H1 (cell line): ENCODE measurements around the gene SYT2. TPM values are rescaled to one million over a fixed set of nuclear protein-coding genes. Genes with fewer than 3 reads are reported as not detected.
"Not testable (repeated sequence)": the region's sequence is repeated elsewhere in the genome, so short reads cannot be mapped to it uniquely, and the experiment has no call there.

ENCODE experiments used
- CTCF ChIA-PET: fragments of 300-600 bp; sonication (Branson Sonifier 250); formaldehyde crosslinking; loops from one replicate; lab custom pipeline; 2021; ENCODE audit not compliant: partially characterized antibody; lab: Charles Lee
- POLR2A ChIA-PET: fragments of 300-600 bp; sonication (Branson Sonifier 250); formaldehyde crosslinking; loops from one replicate; lab custom pipeline; 2021; ENCODE audit warnings: inconsistent platforms; ENCODE audit not compliant: partially characterized antibody; lab: Charles Lee
- DNase-seq, 2 experiments: peaks; one replicate each; pipeline versions ENCODE4 v3.0.0 to v3.0.0-alpha.2; 2010 to 2022; ENCODE audit warnings: low spot score in 2 of 2, low read depth in 1 of 2, mixed read lengths in 1 of 2
- FAIRE-seq: peaks from 2 replicates; lab custom pipeline; 2011; peaks lifted over from hg19 to GRCh38; lab: Jason Lieb, UNC
- H2AFZ ChIP-seq: 2 replicates; pipeline ENCODE4 v1.8.1; 2012; ENCODE audit warnings: low read length, inconsistent platforms
- H2AK5ac ChIP-seq: 2 replicates; pipeline ENCODE4 v1.6.1; 2013; ENCODE audit warnings: low read depth, low read length
- H2BK120ac ChIP-seq: replicated peaks from 2 replicates; pipeline ENCODE3; 2013; ENCODE audit warnings: low read depth, low read length, inconsistent platforms
- H2BK12ac ChIP-seq: 2 replicates; pipeline ENCODE4 v1.6.1; 2013; ENCODE audit warnings: low read depth, low read length
- H2BK15ac ChIP-seq: 2 replicates; pipeline ENCODE4 v1.6.1; 2013; ENCODE audit warnings: low read length
- H2BK20ac ChIP-seq: 2 replicates; pipeline ENCODE4 v1.6.1; 2013; ENCODE audit warnings: low read length
- H2BK5ac ChIP-seq: 2 replicates; pipeline ENCODE4 v1.6.1; 2013; ENCODE audit warnings: low read depth, low read length
- H3K14ac ChIP-seq: 2 replicates; pipeline ENCODE4 v1.6.1; 2013; ENCODE audit warnings: inconsistent platforms; ENCODE audit not compliant: insufficient read length
- H3K18ac ChIP-seq: 2 replicates; pipeline ENCODE4 v1.6.1; 2013; ENCODE audit warnings: low read length; ENCODE audit errors: extremely low read depth
- H3K23ac ChIP-seq: 2 replicates; pipeline ENCODE4 v1.6.1; 2013; ENCODE audit warnings: inconsistent platforms; ENCODE audit not compliant: insufficient read length
- H3K23me2 ChIP-seq: 2 replicates; pipeline ENCODE4 v1.6.1; 2013; ENCODE audit warnings: low read depth, low read length
- H3K27ac ChIP-seq: 2 replicates; pipeline ENCODE4 v1.6.1; 2011; ENCODE audit warnings: low read depth, low read length, inconsistent platforms
- H3K27me3 ChIP-seq, 4 experiments: replicated peaks in 1 of 4; 1 replicate in 1 of 4; 2 replicates in 3 of 4; pipeline versions ENCODE4 v1.6.1 to v1.8.1; 2011 to 2013; ENCODE audit warnings: low read length in 3 of 4, mild to moderate bottlenecking in 3 of 4, inconsistent platforms in 2 of 4, mixed read lengths in 2 of 4, moderate library complexity in 1 of 4; ENCODE audit not compliant: control insufficient read depth in 3 of 4, insufficient read depth in 3 of 4; ENCODE audit errors: extremely low read depth in 1 of 4
- H3K36me3 ChIP-seq, 4 experiments: 2 replicates each; pipeline versions ENCODE4 v1.6.1 to v1.8.1; 2011 to 2013; ENCODE audit warnings: mild to moderate bottlenecking in 4 of 4, low read length in 3 of 4, moderate library complexity in 2 of 4, control low read depth in 1 of 4, inconsistent platforms in 1 of 4; ENCODE audit not compliant: insufficient read depth in 4 of 4, control insufficient read depth in 2 of 4
- H3K4ac ChIP-seq: replicated peaks from 2 replicates; pipeline ENCODE3; 2013; ENCODE audit warnings: low read length, low read depth, mixed read lengths, inconsistent platforms; ENCODE audit not compliant: insufficient read length
- H3K4me1 ChIP-seq, 4 experiments: replicated peaks in 1 of 4; 1 replicate in 1 of 4; 2 replicates in 3 of 4; pipeline versions ENCODE4 v1.6.1 to v1.8.1; 2011 to 2013; ENCODE audit warnings: low read length in 3 of 4, inconsistent platforms in 2 of 4, mixed read lengths in 1 of 4; ENCODE audit not compliant: insufficient read depth in 4 of 4, control insufficient read depth in 3 of 4
- H3K4me2 ChIP-seq, 2 experiments: 2 replicates each; pipeline versions ENCODE4 v1.6.1 to v1.8.1; 2011 to 2013; ENCODE audit warnings: low read depth in 2 of 2, low read length in 2 of 2, control low read depth in 1 of 2, inconsistent platforms in 1 of 2, mild to moderate bottlenecking in 1 of 2; ENCODE audit not compliant: insufficient read depth in 1 of 2
- H3K4me3 ChIP-seq, 4 experiments: fragments of 200-600, 300-600 bp in 1 of 4; sonication (generic), shearing (Covaris generic), sonication (Bioruptor Twin) in 1 of 4; 2 replicates each; pipeline versions ENCODE4 v1.5.1 to v1.8.1; 2011 to 2016; ENCODE audit warnings: low read length in 4 of 4, low read depth in 3 of 4, control low read depth in 2 of 4, inconsistent platforms in 2 of 4, mild to moderate bottlenecking in 2 of 4, mixed read lengths in 1 of 4, moderate library complexity in 1 of 4; ENCODE audit not compliant: insufficient read depth in 2 of 4; ENCODE audit errors: extremely low read depth in 1 of 4
- H3K56ac ChIP-seq: replicated peaks from 2 replicates; pipeline ENCODE3; 2013; ENCODE audit warnings: low read depth, mild to moderate bottlenecking, mixed read lengths, low read length, inconsistent platforms; ENCODE audit not compliant: insufficient read length
- H3K79me1 ChIP-seq: 2 replicates; pipeline ENCODE4 v1.6.1; 2013; ENCODE audit warnings: low read depth, low read length, control low read depth
- H3K79me2 ChIP-seq, 2 experiments: 2 replicates each; pipeline versions ENCODE4 v1.6.1 to v1.8.1; 2012 to 2013; ENCODE audit warnings: low read length in 2 of 2, mild to moderate bottlenecking in 2 of 2, inconsistent platforms in 1 of 2; ENCODE audit not compliant: insufficient read depth in 2 of 2, control insufficient read depth in 1 of 2
- H3K9ac ChIP-seq, 4 experiments: replicated peaks in 1 of 4; 1 replicate in 1 of 4; 2 replicates in 3 of 4; pipeline versions ENCODE4 v1.6.1 to v1.8.1; 2011 to 2013; ENCODE audit warnings: low read depth in 3 of 4, low read length in 3 of 4, control low read depth in 2 of 4, mild to moderate bottlenecking in 2 of 4, moderate library complexity in 2 of 4, inconsistent platforms in 1 of 4; ENCODE audit errors: extremely low read depth in 1 of 4
- H3K9me3 ChIP-seq, 2 experiments: 2 replicates each; pipeline versions ENCODE4 v1.6.1 to v1.8.1; 2012 to 2013; ENCODE audit warnings: mild to moderate bottlenecking in 2 of 2, moderate library complexity in 2 of 2, control low read depth in 1 of 2, inconsistent platforms in 1 of 2, low read depth in 1 of 2, low read length in 1 of 2, mixed read lengths in 1 of 2; ENCODE audit not compliant: insufficient read depth in 2 of 2
- H4K20me1 ChIP-seq, 2 experiments: replicated peaks in 1 of 2; 2 replicates each; pipeline versions ENCODE3 to v1.8.1; 2011 to 2013; ENCODE audit warnings: inconsistent platforms in 2 of 2, low read length in 2 of 2, mild to moderate bottlenecking in 1 of 2; ENCODE audit not compliant: insufficient read depth in 2 of 2, control insufficient read depth in 1 of 2
- H4K5ac ChIP-seq: 2 replicates; pipeline ENCODE4 v1.6.1; 2013; ENCODE audit warnings: low read length, low read depth, mixed read lengths, inconsistent platforms; ENCODE audit not compliant: insufficient read length
- H4K8ac ChIP-seq: 2 replicates; pipeline ENCODE4 v1.8.0; 2013; ENCODE audit warnings: mild to moderate bottlenecking, moderate library complexity, low read length, inconsistent platforms; ENCODE audit not compliant: insufficient read depth; ENCODE audit errors: extremely low read depth
- H4K91ac ChIP-seq: replicated peaks from 2 replicates; pipeline ENCODE3; 2013; ENCODE audit warnings: low read length, mixed read lengths, inconsistent platforms; ENCODE audit not compliant: insufficient read length
- ASH2L ChIP-seq: fragments of 200-600, 300-600 bp; sonication (generic); IDR thresholded peaks from one replicate; pipeline ENCODE4 v1.7.1; 2017; ENCODE audit warnings: low read length
- BACH1 ChIP-seq: IDR thresholded peaks from 2 replicates; pipeline ENCODE4 v1.6.1; 2012; ENCODE audit warnings: low read length, improper control_type of control experiment
- SRF ChIP-seq: IDR thresholded peaks from 2 replicates; pipeline ENCODE4 v1.6.1; 2011; ENCODE audit warnings: mild to moderate bottlenecking, low read depth, low read length, moderate library complexity
- TAF7 ChIP-seq: optimal IDR thresholded peaks from 2 replicates; pipeline ENCODE3; 2011; ENCODE audit warnings: low read depth, mild to moderate bottlenecking, inconsistent platforms, low read length, moderate library complexity, borderline replicate concordance
- WGBS, 2 experiments: shearing (Covaris generic) in 1 of 2; methylation state at CpG; one replicate each; pipeline versions ENCODE4 v1.1.6 to v1.1.7; 2013 to 2015; ENCODE audit warnings: low lambda C conversion rate in 2 of 2, mixed read lengths in 2 of 2, inconsistent platforms in 1 of 2, low coverage in 1 of 2, missing lambda C conversion rate in 1 of 2; ENCODE audit not compliant: insufficient replicate concordance in 2 of 2, insufficient coverage in 1 of 2, insufficient read length in 1 of 2; ENCODE audit errors: extremely low coverage in 1 of 2, missing lambda C conversion rate in 1 of 2; 5-methylcytosine and 5-hydroxymethylcytosine counted together
- polyA plus RNA-seq, 7 experiments: library from polyadenylated mRNA; depleted of rRNA in 3 of 7; stranded (reverse) in 5 of 7; unstranded in 2 of 7; fragments of >200 nt in 5 of 7; fragments of 200-250 nt in 2 of 7; gene quantifications; 1 replicate in 5 of 7; 2 replicates in 1 of 7; 4 replicates in 1 of 7; pipeline versions ENCODE4 v1.2.1 to v1.2.3, GENCODE V29; 2011 to 2013; ENCODE audit warnings: missing spikeins in 2 of 7, mixed read lengths in 2 of 7
- total RNA-seq: library from RNA; stranded (reverse); fragmentation: NEBNext Ultra II Directional; extraction: Animal tissue kit (Norgen Biotek cat#: 25700); gene quantifications from 2 replicates; pipeline ENCODE4 v1.2.1, GENCODE V29; 2021

Gene SYT2
- total and polyA plus RNA-seq, 2 of the 8 experiments (the other 6 are each of a cell fraction or from before 2014, with no cell fraction given), result 2.8 to 11.0 TPM

- TF ChIP-seq BACH1 (no peak), TAF7 (no peak), SRF (no peak), ASH2L (no peak)
These were observed 6.4 kb upstream of the SYT2 start (continued) for GRCh38 chr1:202716654-202717053.

- not testable (repeated sequence) for H3K14ac ChIP-seq, H3K79me2 ChIP-seq, H3K9me3 ChIP-seq, FAIRE-seq, H3K27ac ChIP-seq, H3K4me3 ChIP-seq, H2BK20ac ChIP-seq, H3K9ac ChIP-seq, H3K4ac ChIP-seq, H3K4me2 ChIP-seq, H2AFZ ChIP-seq, H3K36me3 ChIP-seq, H4K5ac ChIP-seq, H3K23ac ChIP-seq, H2BK5ac ChIP-seq, DNase-seq, H4K91ac ChIP-seq, H4K8ac ChIP-seq, H3K18ac ChIP-seq, H2BK12ac ChIP-seq, H2AK5ac ChIP-seq, H2BK120ac ChIP-seq, H3K56ac ChIP-seq, H4K20me1 ChIP-seq, H2BK15ac ChIP-seq, H3K79me1 ChIP-seq
- ChIA-PET POLR2A (interaction anchor here (1.4 kb wide), 1 partner anchor 15 kb away, joined by 3 read pairs; no protein-coding TSS in a partner anchor), CTCF (interaction anchor here (1.9 to 14.0 kb wide), 5 partner anchors 13 to 251 kb away, joined by 4 to 180 read pairs (median 18); no protein-coding TSS in a partner anchor)
- Histone ChIP-seq H3K23me2 (peaks cover 12% of the 10 kb centered on the region; the same call in 1 of the 2 replicates), H3K4me1 (peaks cover 10 to 26% (median 22%) of the 10 kb centered on the region in 4 experiments), H3K27me3 (peaks cover 0 to 20% (median 16%) of the 10 kb centered on the region in 4 experiments; a peak in 5 of 7 replicates)
- WGBS, 2 experiments, result 81% methylated on average over 1 of the region's 1 CpG; no CpG with 5 or more reads in 1 of the 2 experiments
These were observed 3.9 kb upstream of the SYT2 start for GRCh38 chr1:202714202-202714601.
